HS-5 (cell line): ENCODE results near the gene CAMK2B.

ENCODE experiments used
- DNase-seq: peaks from one replicate; pipeline ENCODE4 v3.0.0-alpha.2; 2012; ENCODE audit warnings: low read depth

CAMK2B gene

GRCh38 chr7:44256459-44256858 lies 68.9 kb downstream of the CAMK2B start:
- no peak for DNase-seq

- DNase-seq: no peak
Observed at GRCh38 chr7:44251881-44252280, 73.5 kb downstream of the CAMK2B start.

- DNase-seq: no peak
Observed at GRCh38 chr7:44251269-44251668, 74.1 kb downstream of the CAMK2B start.

GRCh38 chr7:44249639-44250234 lies 75.7 kb downstream of the CAMK2B start:
- DNase-seq: no peak

GRCh38 chr7:44247868-44248651 lies 77.3 kb downstream of the CAMK2B start:
- DNase-seq: no peak

- DNase-seq: no peak
Observed at GRCh38 chr7:44246396-44247113, 78.8 kb downstream of the CAMK2B start.

GRCh38 chr7:44244282-44244681 lies 81.1 kb downstream of the CAMK2B start:
- no peak for DNase-seq

GRCh38 chr7:44242091-44242490 lies 83.3 kb downstream of the CAMK2B start:
- no peak for DNase-seq

- peak; percentile 46 for DNase-seq
Observed at GRCh38 chr7:44240983-44241510, 84.3 kb downstream of the CAMK2B start.

- DNase-seq: no peak
Observed at GRCh38 chr7:44240376-44240775, 85.0 kb downstream of the CAMK2B start.

- no peak for DNase-seq
Observed at GRCh38 chr7:44239361-44239760, 86.0 kb downstream of the CAMK2B start.

GRCh38 chr7:44238116-44238695 lies 87.2 kb downstream of the CAMK2B start:
- DNase-seq: no peak

GRCh38 chr7:44237696-44238095 lies 87.7 kb downstream of the CAMK2B start:
- DNase-seq: no peak

GRCh38 chr7:44236333-44236728 lies 89.1 kb downstream of the CAMK2B start:
- no peak for DNase-seq

GRCh38 chr7:44235582-44236332 lies 89.6 kb downstream of the CAMK2B start:
- DNase-seq: no peak

GRCh38 chr7:44235066-44235465 lies 90.3 kb downstream of the CAMK2B start:
- DNase-seq: no peak

- DNase-seq: no peak
Observed at GRCh38 chr7:44232901-44233715, 92.3 kb downstream of the CAMK2B start.

- DNase-seq: no peak
Observed at GRCh38 chr7:44232396-44232795, 93.0 kb downstream of the CAMK2B start.

- DNase-seq: no peak
Observed at GRCh38 chr7:44231088-44231487, 94.3 kb downstream of the CAMK2B start.

- no peak for DNase-seq
Observed at GRCh38 chr7:44230286-44230685, 95.1 kb downstream of the CAMK2B start.

GRCh38 chr7:44229546-44230105 lies 95.8 kb downstream of the CAMK2B start:
- DNase-seq: no peak
